A549 (cell line): Measurements from ENCODE around the gene UXS1. TPM values are rescaled to one million over a fixed set of nuclear protein-coding genes. Genes with fewer than 3 reads are reported as not detected.

Experiments used
- ATAC-seq, 2 experiments: fragments of 200-7000 bp in 1 of 2; fragments of >200 bp in 1 of 2; cut with Nextera tagmentation in 1 of 2; cut with Tn5 transposase in 1 of 2; 3 replicates each; pipeline versions ENCODE4 v1.8.0 to v1.9.1; 2018 to 2020; ENCODE audit warnings: mild to moderate bottlenecking in 1 of 2, moderate library complexity in 1 of 2
- CTCF ChIA-PET: fragments of 300-600 bp; sonication (Branson Sonifier 250); formaldehyde crosslinking; extraction: SDS; loops from one replicate; lab custom pipeline; 2021; ENCODE audit warnings: antibody characterized with exemption, inconsistent platforms; lab: Yijun Ruan, JAX
- POLR2A ChIA-PET: fragments of 350-600 bp; formaldehyde crosslinking; extraction: SDS; loops from one replicate; lab custom pipeline; 2021; ENCODE audit warnings: antibody characterized with exemption, inconsistent platforms; lab: Yijun Ruan, JAX
- DNase-seq, 2 experiments: peaks; one replicate each; pipeline versions ENCODE4 v3.0.0 to v3.0.0-alpha.2; 2011 to 2016; ENCODE audit warnings: low read depth in 1 of 2, low spot score in 1 of 2
- FAIRE-seq: peaks from 2 replicates; lab custom pipeline; 2011; peaks lifted over from hg19 to GRCh38; lab: Jason Lieb, UNC
- H3K27ac ChIP-seq, 2 experiments: fragments of >200 bp; sonication (Bioruptor Twin); formaldehyde crosslinking; 3 replicates each; pipeline ENCODE4 v1.5.1; 2016 to 2017
- H3K4me1 ChIP-seq: fragments of >200 bp; sonication (Bioruptor Twin); formaldehyde crosslinking; 3 replicates; pipeline ENCODE4 v1.6.1; 2016
- H3K4me2 ChIP-seq: fragments of >200 bp; sonication (Bioruptor Twin); formaldehyde crosslinking; 3 replicates; pipeline ENCODE4 v1.6.1; 2016
- H3K4me3 ChIP-seq: fragments of >200 bp; sonication (Bioruptor Twin); formaldehyde crosslinking; 3 replicates; pipeline ENCODE4 v1.5.1; 2016
- H3K9me3 ChIP-seq: fragments of >200 bp; sonication (Bioruptor Twin); formaldehyde crosslinking; 3 replicates; pipeline ENCODE4 v1.6.1; 2016
- BCL3 ChIP-seq: fragments of >200 bp; sonication (Bioruptor Twin); formaldehyde crosslinking; IDR thresholded peaks from 3 replicates; pipeline ENCODE4 v1.6.1; 2016
- CHD2 ChIP-seq: fragments of 150-350 bp; IDR thresholded peaks from 2 replicates; pipeline ENCODE4 v1.6.1; 2014; ENCODE audit warnings: low read length; ENCODE audit not compliant: partially characterized antibody
- ELK1 ChIP-seq: fragments of 150-350 bp; IDR thresholded peaks from 2 replicates; pipeline ENCODE4 v1.6.1; 2014; ENCODE audit warnings: low read depth, mild to moderate bottlenecking, low read length
- EP300 ChIP-seq, 2 experiments: fragments of >200 bp; sonication (Bioruptor Twin); formaldehyde crosslinking; IDR thresholded peaks; 2 replicates in 1 of 2; 3 replicates in 1 of 2; pipeline ENCODE4 v1.6.1; 2016 to 2017
- FOSB ChIP-seq: fragments of 250-450 bp; sonication (Bioruptor Pico); IDR thresholded peaks from 2 replicates; pipeline ENCODE4 v1.5.0; 2020; ENCODE audit warnings: mild to moderate bottlenecking, moderate library complexity
- FOSL2 ChIP-seq, 2 experiments: fragments of 450-650 bp in 1 of 2; fragments of >200 bp in 1 of 2; sonication (Bioruptor Twin) in 1 of 2; formaldehyde crosslinking; IDR thresholded peaks; 2 replicates each; pipeline versions ENCODE4 v1.5.0 to v1.6.1; 2016 to 2020; ENCODE audit warnings: mild to moderate bottlenecking in 1 of 2, moderate library complexity in 1 of 2
- GATA3 ChIP-seq: IDR thresholded peaks from 2 replicates; pipeline ENCODE4 v1.6.1; 2012; ENCODE audit warnings: borderline replicate concordance
- HOXB13 ChIP-seq: fragments of 250-450 bp; sonication (Bioruptor Pico); IDR thresholded peaks from 2 replicates; pipeline ENCODE4 v1.5.0; 2020; ENCODE audit warnings: low read depth, mild to moderate bottlenecking, moderate library complexity
- JUNB ChIP-seq: fragments of >200 bp; sonication (Bioruptor Twin); formaldehyde crosslinking; IDR thresholded peaks from 2 replicates; pipeline ENCODE4 v1.6.1; 2016
- KDM1A ChIP-seq: fragments of 200-600 bp; sonication (generic); IDR thresholded peaks from 2 replicates; pipeline ENCODE4 v1.6.1; 2016; ENCODE audit warnings: low read depth, mild to moderate bottlenecking
- MAX ChIP-seq: IDR thresholded peaks from 2 replicates; pipeline ENCODE4 v1.6.1; 2012
- MAZ ChIP-seq: fragments of 150-350 bp; IDR thresholded peaks from 2 replicates; pipeline ENCODE4 v1.6.1; 2014; ENCODE audit warnings: antibody characterized with exemption, low read depth, low read length, borderline replicate concordance
- PBX3 ChIP-seq: IDR thresholded peaks from 2 replicates; pipeline ENCODE4 v1.6.1; 2012
- POLR2AphosphoS2 ChIP-seq: conservative IDR thresholded peaks from 2 replicates; pipeline ENCODE4 v1.6.1; 2012; ENCODE audit warnings: low read length, improper control_type of control experiment, inconsistent platforms
- RCOR1 ChIP-seq: fragments of 150-350 bp; IDR thresholded peaks from 2 replicates; pipeline ENCODE4 v1.6.1; 2014; ENCODE audit warnings: antibody characterized with exemption, low read length, low read depth
- REST ChIP-seq: fragments of 200-600 bp; sonication (generic); IDR thresholded peaks from 2 replicates; pipeline ENCODE4 v1.6.1; 2016; ENCODE audit warnings: antibody characterized with exemption, mild to moderate bottlenecking, moderate library complexity
- SMC3 ChIP-seq: fragments of >200 bp; sonication (Bioruptor Twin); formaldehyde crosslinking; IDR thresholded peaks from 3 replicates; pipeline ENCODE4 v1.6.1; 2018; ENCODE audit warnings: inconsistent platforms
- SREBF2 ChIP-seq: fragments of 450-650 bp; IDR thresholded peaks from 2 replicates; pipeline ENCODE4 v1.6.1; 2014; ENCODE audit warnings: mild to moderate bottlenecking, moderate library complexity
- TFCP2L1 ChIP-seq: fragments of 250-450 bp; sonication (Bioruptor Pico); IDR thresholded peaks from 2 replicates; pipeline ENCODE4 v1.5.0; 2021; ENCODE audit warnings: mild to moderate bottlenecking
- WGBS: methylation state at CpG from one replicate; pipeline ENCODE4 v1.1.6; 2017; ENCODE audit errors: missing lambda C conversion rate; 5-methylcytosine and 5-hydroxymethylcytosine counted together
- polyA plus RNA-seq, 4 experiments: library from polyadenylated mRNA; depleted of rRNA in 3 of 4; stranded (reverse); fragments of >200 nt; fragmentation: RNase III in 1 of 4; extraction: RNeasy Plus Mini Kit Qiagen cat#74134 plus additional on column Dnase treatment in 1 of 4; gene quantifications; 2 replicates in 3 of 4; 3 replicates in 1 of 4; pipeline ENCODE4 v1.2.3, GENCODE V29; 2011 to 2017

UXS1 gene
- polyA plus RNA-seq, 2 of the 4 experiments (the other 2 are of a cell fraction): 50.5 to 53.2 TPM

- H3K9me3 ChIP-seq: no peaks in the 10 kb centered on the region
- CTCF ChIA-PET: interaction anchor here (0.7 to 1.0 kb wide), 2 partner anchors 10 to 22 kb away, joined by 3 read pairs; no protein-coding TSS in a partner anchor
Measured at GRCh38 chr2:106119074-106119473, 75.0 kb downstream of the UXS1 start.

More at GRCh38 chr2:106119074-106119473, 75.0 kb downstream of the UXS1 start:
- FAIRE-seq (no peak), DNase-seq (no peak), ATAC-seq (no peak)
- H3K4me1 ChIP-seq: peaks cover 14% of the 10 kb centered on the region
- POLR2A ChIA-PET: no interaction called here
- TF ChIP-seq BCL3 (no peak), POLR2AphosphoS2 (no peak), FOSL2 (IDR thresholded peaks at IDR 0.05) (no peak), FOSL2 (CRISPR knock-in tag; IDR thresholded peaks at IDR 0.05) (no peak), FOSB (CRISPR knock-in tag) (no peak), RCOR1 (no peak), KDM1A (no peak), REST (no peak), EP300 (IDR thresholded peaks at IDR 0.05) (no peak), GATA3 (no peak), JUNB (no peak), SREBF2 (no peak), PBX3 (no peak), SMC3 (no peak), CHD2 (no peak), ELK1 (no peak), HOXB13 (no peak), TFCP2L1 (no peak), MAZ (no peak), MAX (no peak)
- H3K4me3 ChIP-seq: no peak overlapping the region
- H3K4me2 ChIP-seq: no peak overlapping the region
- 89% methylated on average over 6 of the region's 6 CpGs for WGBS
- H3K27ac ChIP-seq: no peak overlapping the region
